Measurements from ENCODE around the gene SSX1. TPM values are rescaled to one million over a fixed set of nuclear protein-coding genes. Genes with fewer than 3 reads are reported as not detected.
"Not testable (repeated sequence)": the region's sequence is repeated elsewhere in the genome, so short reads cannot be mapped to it uniquely, and the experiment has no call there.

SSX1 gene, protein sequence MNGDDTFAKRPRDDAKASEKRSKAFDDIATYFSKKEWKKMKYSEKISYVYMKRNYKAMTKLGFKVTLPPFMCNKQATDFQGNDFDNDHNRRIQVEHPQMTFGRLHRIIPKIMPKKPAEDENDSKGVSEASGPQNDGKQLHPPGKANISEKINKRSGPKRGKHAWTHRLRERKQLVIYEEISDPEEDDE
- total RNA-seq (ENCODE audit: unreplicated experiment), result not detected
- long read RNA-seq, result 0 reads

DNA sequence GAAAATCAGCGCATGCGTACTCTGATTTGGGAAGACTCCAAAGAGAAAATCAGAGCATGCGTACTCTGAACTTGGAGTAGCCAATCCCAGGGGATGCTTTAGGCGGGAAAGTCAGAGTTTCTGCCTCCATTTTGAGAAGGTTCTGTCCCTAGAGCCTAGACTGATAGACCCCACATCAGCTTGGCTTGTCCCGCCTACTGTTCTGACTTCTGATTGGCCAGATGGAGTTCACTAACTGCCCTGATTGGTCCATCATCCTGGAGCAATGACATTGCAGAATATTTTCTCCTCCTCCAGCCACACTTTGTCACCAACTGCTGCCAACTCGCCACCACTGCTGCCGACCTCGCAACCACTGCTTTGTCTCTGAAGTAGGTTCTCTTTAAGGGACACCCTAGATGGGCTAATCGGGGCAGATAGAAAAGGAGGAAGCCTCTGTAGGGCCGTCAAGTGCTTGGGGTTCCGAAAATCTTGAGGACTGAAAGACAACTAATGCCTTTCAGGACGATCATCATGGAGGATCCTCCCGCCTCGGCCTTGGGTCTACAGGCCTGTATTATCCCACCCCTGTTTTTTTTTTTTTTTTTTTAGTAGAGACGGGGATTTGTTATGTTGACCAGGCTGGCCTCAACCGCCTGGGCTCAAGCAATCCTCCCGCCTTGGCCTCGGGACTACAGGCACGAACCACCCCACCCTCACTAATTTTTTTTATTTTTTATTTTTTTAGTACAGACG is at the start of gene SSX1:
Gene SSX1 (plus strand): TSS at position 331 of the 735 bp plus-strand sequence. CDS start 1,850 bp downstream, outside the sequence.
- not testable (repeated sequence) for H3K9me3 Mint-ChIP-seq (ENCODE audit: unreplicated experiment); H3K36me3 Mint-ChIP-seq (ENCODE audit: low read depth, unreplicated experiment); H3K4me1 Mint-ChIP-seq (ENCODE audit: unreplicated experiment)

DNA sequence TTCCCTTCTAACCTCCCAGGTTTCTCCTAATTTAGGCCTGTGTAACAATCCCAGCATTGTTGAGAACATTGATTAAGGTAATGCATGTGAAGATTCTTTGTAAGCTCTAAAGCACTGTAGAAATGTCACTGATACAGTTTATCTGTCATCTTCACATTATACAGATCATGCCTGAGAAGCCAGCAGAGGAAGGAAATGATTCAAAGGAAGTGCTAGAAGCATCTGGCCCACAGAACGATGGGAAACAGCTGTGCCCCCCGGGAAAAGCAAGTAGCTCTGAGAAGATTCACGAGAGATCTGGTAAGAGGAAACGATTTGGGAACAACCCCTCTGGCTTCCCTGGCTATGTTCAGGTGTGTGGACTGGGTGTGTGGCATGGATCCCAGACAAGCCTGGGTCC is 40.9 kb upstream of the SSX1 start:
- peak; percentile 3 for DNase-seq (ENCODE audit: low spot score)
- H3K4me1 Mint-ChIP-seq (ENCODE audit: unreplicated experiment); H3K36me3 Mint-ChIP-seq (ENCODE audit: low read depth, unreplicated experiment); H3K27me3 Mint-ChIP-seq (ENCODE audit: unreplicated experiment); H3K9me3 Mint-ChIP-seq (ENCODE audit: unreplicated experiment); H3K4me3 Mint-ChIP-seq (ENCODE audit: unreplicated experiment): not testable (repeated sequence)
- H3K27ac Mint-ChIP-seq (ENCODE audit: unreplicated experiment), result peak overlapping the region; percentile 27

More for the DNA sequence above, at the start of gene SSX1:
- H3K27ac Mint-ChIP-seq (ENCODE audit: unreplicated experiment); H3K4me3 Mint-ChIP-seq (ENCODE audit: unreplicated experiment); H3K27me3 Mint-ChIP-seq (ENCODE audit: unreplicated experiment); DNase-seq (ENCODE audit: low spot score): not testable (repeated sequence)

DNA sequence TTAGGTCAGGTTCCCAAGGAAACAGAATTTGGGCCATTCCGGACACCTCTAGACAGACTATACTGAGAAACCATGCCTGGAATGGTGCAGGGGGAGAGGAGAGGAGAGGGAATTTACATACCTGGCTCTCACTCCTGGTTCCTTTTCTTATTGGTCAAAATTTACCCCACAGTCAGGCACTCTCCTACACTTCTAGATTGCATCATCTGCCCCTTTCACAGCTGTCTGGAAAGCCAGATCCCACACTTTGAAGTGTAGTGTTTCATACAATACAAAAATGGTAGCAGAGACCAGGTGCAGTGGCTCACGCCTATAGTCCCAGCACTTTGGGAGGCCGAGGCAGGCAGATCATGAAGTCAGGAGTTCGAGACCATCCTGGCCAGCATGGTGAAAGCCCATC is 31.0 kb upstream of the SSX1 start:
- not testable (repeated sequence) for DNase-seq (ENCODE audit: low spot score); H3K27me3 Mint-ChIP-seq (ENCODE audit: unreplicated experiment); H3K27ac Mint-ChIP-seq (ENCODE audit: unreplicated experiment); H3K36me3 Mint-ChIP-seq (ENCODE audit: low read depth, unreplicated experiment); H3K9me3 Mint-ChIP-seq (ENCODE audit: unreplicated experiment); H3K4me3 Mint-ChIP-seq (ENCODE audit: unreplicated experiment); H3K4me1 Mint-ChIP-seq (ENCODE audit: unreplicated experiment)

DNA sequence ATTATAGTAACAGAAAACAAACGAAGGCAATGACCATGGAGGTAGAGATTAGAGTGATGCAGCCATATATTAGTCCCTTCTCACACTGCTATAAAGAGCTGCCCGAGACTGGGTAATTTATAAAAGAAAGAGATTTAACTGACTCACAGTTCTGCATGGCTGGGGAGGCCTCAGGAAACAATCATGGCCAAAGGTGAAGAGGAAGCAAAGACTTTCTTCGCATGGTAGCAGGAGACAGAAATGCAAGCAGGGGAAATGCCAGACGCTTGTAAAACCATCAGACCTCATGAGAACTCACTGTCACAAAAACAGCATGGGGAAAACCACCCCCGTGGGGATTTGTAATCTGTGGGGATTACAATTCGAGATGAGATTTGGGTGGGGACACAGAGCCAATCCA is 2.2 kb upstream of the SSX1 start:
- DNase-seq (ENCODE audit: low spot score); H3K27me3 Mint-ChIP-seq (ENCODE audit: unreplicated experiment); H3K4me3 Mint-ChIP-seq (ENCODE audit: unreplicated experiment); H3K4me1 Mint-ChIP-seq (ENCODE audit: unreplicated experiment); H3K36me3 Mint-ChIP-seq (ENCODE audit: low read depth, unreplicated experiment); H3K9me3 Mint-ChIP-seq (ENCODE audit: unreplicated experiment); H3K27ac Mint-ChIP-seq (ENCODE audit: unreplicated experiment): not testable (repeated sequence)

DNA sequence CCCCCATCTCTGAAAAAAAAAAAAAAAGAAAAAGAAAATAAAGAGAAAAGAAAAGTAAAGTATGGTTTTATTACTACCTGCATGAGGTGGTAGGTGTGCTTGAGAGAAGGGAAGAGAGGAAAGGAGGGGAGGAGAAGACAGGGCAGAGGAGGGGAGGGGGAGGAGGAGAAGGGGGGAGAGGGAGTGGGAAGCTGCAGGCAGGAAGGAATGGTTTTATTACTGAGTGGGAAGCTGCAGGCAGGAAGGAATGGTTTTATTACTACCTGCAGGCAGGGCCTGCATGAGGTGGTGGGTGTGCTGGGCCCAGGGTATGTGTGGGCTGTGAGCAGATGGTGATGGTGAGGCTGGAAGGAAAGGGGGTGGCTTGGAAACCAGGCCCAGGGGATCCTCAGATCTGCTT is 19.2 kb downstream of the SSX1 start:
- not testable (repeated sequence) for H3K9me3 Mint-ChIP-seq (ENCODE audit: unreplicated experiment); H3K27me3 Mint-ChIP-seq (ENCODE audit: unreplicated experiment); H3K4me1 Mint-ChIP-seq (ENCODE audit: unreplicated experiment); H3K27ac Mint-ChIP-seq (ENCODE audit: unreplicated experiment); DNase-seq (ENCODE audit: low spot score); H3K4me3 Mint-ChIP-seq (ENCODE audit: unreplicated experiment); H3K36me3 Mint-ChIP-seq (ENCODE audit: low read depth, unreplicated experiment)

DNA sequence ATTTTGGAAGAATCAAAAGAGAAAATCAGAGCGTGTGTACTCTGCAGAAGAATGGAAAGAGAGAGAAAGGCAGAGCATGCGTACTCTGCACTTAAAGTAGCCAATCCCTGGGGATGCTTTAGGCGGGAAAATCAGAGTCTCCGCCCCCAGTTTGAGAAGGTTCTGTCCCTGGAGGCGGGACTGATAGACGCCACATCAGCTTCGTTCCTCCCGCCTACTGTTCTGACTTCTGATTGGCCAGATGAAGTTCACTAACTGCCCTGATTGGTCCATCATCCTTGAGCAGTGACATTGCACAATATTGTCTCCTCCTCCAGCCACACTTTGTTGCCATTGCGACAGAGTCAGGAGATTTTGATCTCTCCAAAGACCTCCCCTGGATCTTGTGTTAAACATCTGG is 23.8 kb downstream of the SSX1 start:
- Mint-ChIP-seq H3K9me3 (ENCODE audit: unreplicated experiment) (no peaks in the 10 kb centered on the region), H3K27me3 (ENCODE audit: unreplicated experiment) (peaks cover 6% of the 10 kb centered on the region), H3K36me3 (ENCODE audit: low read depth, unreplicated experiment) (no peaks in the 10 kb centered on the region), H3K4me1 (ENCODE audit: unreplicated experiment) (no peaks in the 10 kb centered on the region), H3K27ac (ENCODE audit: unreplicated experiment) (no peak overlapping the region), H3K4me3 (ENCODE audit: unreplicated experiment) (no peak overlapping the region)
- DNase-seq (ENCODE audit: low spot score), result no peak
- TF ChIP-seq, protein P1, sequence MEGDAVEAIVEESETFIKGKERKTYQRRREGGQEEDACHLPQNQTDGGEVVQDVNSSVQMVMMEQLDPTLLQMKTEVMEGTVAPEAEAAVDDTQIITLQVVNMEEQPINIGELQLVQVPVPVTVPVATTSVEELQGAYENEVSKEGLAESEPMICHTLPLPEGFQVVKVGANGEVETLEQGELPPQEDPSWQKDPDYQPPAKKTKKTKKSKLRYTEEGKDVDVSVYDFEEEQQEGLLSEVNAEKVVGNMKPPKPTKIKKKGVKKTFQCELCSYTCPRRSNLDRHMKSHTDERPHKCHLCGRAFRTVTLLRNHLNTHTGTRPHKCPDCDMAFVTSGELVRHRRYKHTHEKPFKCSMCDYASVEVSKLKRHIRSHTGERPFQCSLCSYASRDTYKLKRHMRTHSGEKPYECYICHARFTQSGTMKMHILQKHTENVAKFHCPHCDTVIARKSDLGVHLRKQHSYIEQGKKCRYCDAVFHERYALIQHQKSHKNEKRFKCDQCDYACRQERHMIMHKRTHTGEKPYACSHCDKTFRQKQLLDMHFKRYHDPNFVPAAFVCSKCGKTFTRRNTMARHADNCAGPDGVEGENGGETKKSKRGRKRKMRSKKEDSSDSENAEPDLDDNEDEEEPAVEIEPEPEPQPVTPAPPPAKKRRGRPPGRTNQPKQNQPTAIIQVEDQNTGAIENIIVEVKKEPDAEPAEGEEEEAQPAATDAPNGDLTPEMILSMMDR (IDR thresholded peaks at IDR 0.05; ENCODE audit: unreplicated experiment), result no peak

DNA sequence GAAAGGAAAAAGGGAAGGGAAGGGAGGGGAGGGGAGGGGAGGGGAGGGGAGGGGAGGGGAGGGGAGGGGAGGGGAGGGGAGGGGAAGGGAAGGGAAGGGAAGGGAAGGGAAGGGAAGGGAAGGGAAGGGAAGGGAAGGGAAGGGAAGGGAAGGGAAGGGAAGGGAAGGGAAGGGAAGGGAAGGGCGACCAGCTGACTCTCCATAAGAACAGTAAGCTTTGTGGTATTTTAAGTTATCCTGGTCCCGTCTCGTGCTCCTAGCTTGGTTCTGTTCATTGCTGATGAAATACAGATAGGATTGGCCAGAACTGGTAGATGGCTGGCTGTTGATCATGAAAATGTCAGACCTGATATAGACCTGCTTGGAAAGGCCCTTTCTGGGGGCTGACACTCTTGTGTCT is 25.5 kb downstream of the SSX1 start:
- DNase-seq (ENCODE audit: low spot score); H3K4me3 Mint-ChIP-seq (ENCODE audit: unreplicated experiment); H3K4me1 Mint-ChIP-seq (ENCODE audit: unreplicated experiment); H3K27ac Mint-ChIP-seq (ENCODE audit: unreplicated experiment); H3K36me3 Mint-ChIP-seq (ENCODE audit: low read depth, unreplicated experiment); H3K27me3 Mint-ChIP-seq (ENCODE audit: unreplicated experiment); H3K9me3 Mint-ChIP-seq (ENCODE audit: unreplicated experiment): not testable (repeated sequence)

DNA sequence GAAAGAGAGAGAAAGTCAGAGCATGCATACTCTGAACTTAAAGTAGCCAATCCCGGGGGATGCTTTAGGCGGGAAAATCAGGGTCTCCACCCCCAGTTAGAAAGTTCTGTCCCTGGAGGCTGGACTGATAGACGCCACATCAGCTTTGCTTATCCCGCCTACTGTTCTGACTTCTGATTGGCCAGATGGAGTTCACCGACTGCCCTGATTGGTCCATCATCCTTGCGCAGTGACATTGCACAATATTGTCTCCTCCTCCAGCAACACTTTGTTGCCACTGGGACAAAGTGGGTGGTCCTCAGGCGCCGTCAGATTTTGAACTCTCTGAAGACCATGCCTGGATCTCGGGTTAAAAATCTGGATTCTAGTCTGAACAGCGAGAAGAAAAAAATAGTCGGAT is 51.0 kb downstream of the SSX1 start:
- Mint-ChIP-seq H3K4me3 (ENCODE audit: unreplicated experiment) (no peak overlapping the region), H3K27me3 (ENCODE audit: unreplicated experiment) (no peaks in the 10 kb centered on the region), H3K36me3 (ENCODE audit: low read depth, unreplicated experiment) (no peaks in the 10 kb centered on the region), H3K9me3 (ENCODE audit: unreplicated experiment) (no peaks in the 10 kb centered on the region), H3K4me1 (ENCODE audit: unreplicated experiment) (no peaks in the 10 kb centered on the region), H3K27ac (ENCODE audit: unreplicated experiment) (no peak overlapping the region)
- DNase-seq (ENCODE audit: low spot score), result no peak
- TF ChIP-seq, protein P1 (IDR thresholded peaks at IDR 0.05; ENCODE audit: unreplicated experiment), result no peak

DNA sequence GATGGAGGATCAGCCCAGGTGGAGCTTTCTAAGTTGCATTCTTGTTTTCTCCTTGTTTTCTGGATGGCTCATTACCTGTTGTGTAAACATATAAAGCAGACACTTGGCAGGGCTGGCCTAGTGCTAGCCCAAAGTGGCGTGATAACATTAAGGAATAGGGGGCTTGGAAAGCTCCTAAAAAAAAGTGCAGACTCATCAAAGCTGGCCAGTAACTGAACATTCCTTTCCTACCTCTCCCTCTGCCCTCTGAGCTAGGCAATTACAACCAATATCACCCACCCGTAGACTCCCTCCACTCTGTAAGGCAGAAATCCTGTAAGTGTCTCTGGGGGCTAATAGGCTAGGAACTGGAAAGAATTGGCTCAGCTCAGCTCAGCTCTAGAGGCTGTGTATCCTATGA is 58.8 kb downstream of the SSX1 start:
- H3K4me1 Mint-ChIP-seq (ENCODE audit: unreplicated experiment); H3K27ac Mint-ChIP-seq (ENCODE audit: unreplicated experiment); H3K4me3 Mint-ChIP-seq (ENCODE audit: unreplicated experiment); H3K9me3 Mint-ChIP-seq (ENCODE audit: unreplicated experiment); DNase-seq (ENCODE audit: low spot score); H3K36me3 Mint-ChIP-seq (ENCODE audit: low read depth, unreplicated experiment); H3K27me3 Mint-ChIP-seq (ENCODE audit: unreplicated experiment): not testable (repeated sequence)

Measured in endothelial cell (in vitro differentiated cells).